ENCODE data around the gene KCNJ10.

The KCNJ10 gene

DNA sequence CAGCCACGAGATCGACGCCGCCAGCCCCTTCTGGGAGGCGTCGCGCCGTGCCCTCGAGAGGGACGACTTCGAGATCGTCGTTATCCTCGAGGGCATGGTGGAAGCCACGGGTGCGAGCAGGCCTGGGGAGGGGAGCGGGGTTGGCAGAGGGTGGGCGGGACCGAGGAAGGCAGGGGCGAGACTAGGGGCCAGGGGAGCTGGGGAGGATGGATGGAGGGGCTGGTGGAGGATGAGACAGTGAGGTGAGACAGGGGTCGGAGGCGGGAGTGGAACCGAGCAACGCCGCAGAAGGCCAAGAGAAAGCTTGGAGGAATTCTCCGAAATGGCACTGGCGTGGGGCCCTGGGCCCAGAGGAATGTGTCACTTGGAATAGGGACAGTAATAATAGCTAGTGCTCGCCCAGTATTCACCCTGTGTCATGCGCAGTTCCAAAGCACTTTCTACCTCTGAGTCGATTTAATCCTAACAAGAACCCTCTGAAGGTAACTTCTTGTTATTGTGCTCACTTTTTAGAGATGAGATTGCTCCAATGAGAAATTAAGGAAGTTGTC is 14.9 kb upstream of the KCNJ10 start:
- Histone ChIP-seq H3K36me3 (ENCODE audit: insufficient read depth, low read length) (peaks cover 7% of the 10 kb centered on the region; the same call in 1 of the 2 replicates), H3K9me3 (ENCODE audit: insufficient read depth, low read length, severe bottlenecking) (no peaks in the 10 kb centered on the region), H3K4me1 (ENCODE audit: insufficient read depth, low read length) (no peaks in the 10 kb centered on the region), H3K27ac (ENCODE audit: low read length) (no peak overlapping the region), H3K9ac (ENCODE audit: low read depth, low read length) (no peak overlapping the region), H3K4me3 (ENCODE audit: low read depth in 1 of 2, low read length in 2 of 2) (no peak overlapping the region), H3K79me2 (ENCODE audit: insufficient read depth, low read length) (no peaks in the 10 kb centered on the region), H3K27me3 (ENCODE audit: insufficient read depth, low read length, poor library complexity) (no peaks in the 10 kb centered on the region), H4K20me1 (ENCODE audit: insufficient read depth, low read length) (0 out of 2 replicates have a peak, but pooled peaks cover 2% of the 10 kb centered on the region), H3K4me2 (ENCODE audit: insufficient read depth, low read length) (no peak overlapping the region), H2AFZ (ENCODE audit: low read depth, low read length) (no peak overlapping the region)
- no peak for DNase-seq
- no peak for TF ChIP-seq EZH2 (IDR thresholded peaks at IDR 0.05; ENCODE audit: borderline replicate concordance, low read depth, low read length, severe bottlenecking)
- TF ChIP-seq CTCF (IDR thresholded peaks at IDR 0.05; ENCODE audit: borderline replicate concordance, extremely low read depth, low read length, poor library complexity, severe bottlenecking) = no peak
- ATAC-seq (ENCODE audit: insufficient read depth, low read depth) = no peak

GRCh38 chr1:160083968-160084770 is 14.2 kb upstream of the KCNJ10 start:
- no peak for DNase-seq
- no peaks in the 10 kb centered on the region for H3K27me3 ChIP-seq (ENCODE audit: insufficient read depth, low read length, poor library complexity)

DNA sequence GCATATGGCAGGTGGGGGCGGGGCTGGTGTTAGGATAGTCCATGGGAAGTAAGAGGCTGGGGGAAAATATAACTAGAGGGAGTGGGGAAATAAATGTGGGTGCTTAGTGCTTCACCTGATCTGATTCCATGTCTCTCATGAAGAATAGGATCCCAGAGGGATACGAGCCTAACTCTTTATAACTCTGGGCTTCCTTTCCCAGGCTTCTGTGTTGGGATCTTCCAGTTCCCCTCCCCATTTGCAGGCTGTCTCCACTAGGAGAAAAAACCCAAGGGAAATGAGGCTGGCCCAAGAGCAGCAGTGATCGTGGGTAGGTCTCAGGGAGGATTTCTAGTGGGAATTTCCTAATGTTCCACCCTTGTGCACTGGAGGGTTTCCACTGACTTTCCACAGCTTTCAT is 13.0 kb upstream of the KCNJ10 start:
- Histone ChIP-seq H3K4me2 (ENCODE audit: insufficient read depth, low read length) (no peak overlapping the region), H2AFZ (ENCODE audit: low read depth, low read length) (no peak overlapping the region), H3K27ac (ENCODE audit: low read length) (no peak overlapping the region), H4K20me1 (ENCODE audit: insufficient read depth, low read length) (no peaks in the 10 kb centered on the region), H3K4me3 (ENCODE audit: low read depth in 1 of 2, low read length in 2 of 2) (no peak overlapping the region), H3K4me1 (ENCODE audit: insufficient read depth, low read length) (no peaks in the 10 kb centered on the region), H3K79me2 (ENCODE audit: insufficient read depth, low read length) (no peaks in the 10 kb centered on the region), H3K9ac (ENCODE audit: low read depth, low read length) (no peak overlapping the region), H3K27me3 (ENCODE audit: insufficient read depth, low read length, poor library complexity) (no peaks in the 10 kb centered on the region), H3K36me3 (ENCODE audit: insufficient read depth, low read length) (peaks cover 3% of the 10 kb centered on the region; the same call in 1 of the 2 replicates), H3K9me3 (ENCODE audit: insufficient read depth, low read length, severe bottlenecking) (no peaks in the 10 kb centered on the region)
- ATAC-seq (ENCODE audit: insufficient read depth, low read depth) (no peak), DNase-seq (no peak)
- TF ChIP-seq EZH2 (IDR thresholded peaks at IDR 0.05; ENCODE audit: borderline replicate concordance, low read depth, low read length, severe bottlenecking) (no peak), CTCF (IDR thresholded peaks at IDR 0.05; ENCODE audit: borderline replicate concordance, extremely low read depth, low read length, poor library complexity, severe bottlenecking) (no peak)

More at GRCh38 chr1:160083968-160084770, 14.2 kb upstream of the KCNJ10 start:
- Histone ChIP-seq H3K4me1 (ENCODE audit: insufficient read depth, low read length) (no peaks in the 10 kb centered on the region), H3K36me3 (ENCODE audit: insufficient read depth, low read length) (peaks cover 7% of the 10 kb centered on the region; the same call in 1 of the 2 replicates), H3K79me2 (ENCODE audit: insufficient read depth, low read length) (no peaks in the 10 kb centered on the region), H3K4me3 (ENCODE audit: low read depth in 1 of 2, low read length in 2 of 2) (no peak overlapping the region), H3K4me2 (ENCODE audit: insufficient read depth, low read length) (no peak overlapping the region), H4K20me1 (ENCODE audit: insufficient read depth, low read length) (no peaks in the 10 kb centered on the region), H3K9ac (ENCODE audit: low read depth, low read length) (no peak overlapping the region), H3K9me3 (ENCODE audit: insufficient read depth, low read length, severe bottlenecking) (no peaks in the 10 kb centered on the region), H3K27ac (ENCODE audit: low read length) (no peak overlapping the region), H2AFZ (ENCODE audit: low read depth, low read length) (no peak overlapping the region)
- no peak for ATAC-seq (ENCODE audit: insufficient read depth, low read depth)
- TF ChIP-seq EZH2 (IDR thresholded peaks at IDR 0.05; ENCODE audit: borderline replicate concordance, low read depth, low read length, severe bottlenecking) = no peak
- TF ChIP-seq CTCF (IDR thresholded peaks at IDR 0.05; ENCODE audit: borderline replicate concordance, extremely low read depth, low read length, poor library complexity, severe bottlenecking) = peak; percentile 62
